ENCODE measurements around the gene KIF3B. TPM values are rescaled to one million over a fixed set of nuclear protein-coding genes. Genes with fewer than 3 reads are reported as not detected.

Gene KIF3B
- total RNA-seq, 1 experiment from 2014 or later: 20.0 TPM

GRCh38 chr20:32366380-32366779 lies 88.9 kb downstream of the KIF3B start:
- intact Hi-C loops (cut with micrococcal nuclease): no loop called here
- no peaks in the 10 kb centered on the region for H3K9me3 ChIP-seq (ENCODE audit: low read length)
- H3K9ac ChIP-seq (ENCODE audit: low read length): no peak overlapping the region
- H3K4me3 ChIP-seq (ENCODE audit: low read length): no peak overlapping the region
- no peak overlapping the region for H3K4me2 ChIP-seq (ENCODE audit: low read length)
- CTCF ChIA-PET: no interaction called here
- H3K27me3 ChIP-seq (ENCODE audit: low read length): no peaks in the 10 kb centered on the region
- no peak overlapping the region for H3K27ac ChIP-seq (ENCODE audit: low read length)
- no peaks in the 10 kb centered on the region for H3K9me2 ChIP-seq (replicated peaks; ENCODE audit: low read length)
- H4K20me1 ChIP-seq (ENCODE audit: low read length): peaks cover 74% of the 10 kb centered on the region
- peaks cover 100% of the 10 kb centered on the region for H3K79me2 ChIP-seq (ENCODE audit: low read length)
- H2AFZ ChIP-seq (ENCODE audit: low read length): no peak overlapping the region
- no peaks in the 10 kb centered on the region for H3K4me1 ChIP-seq (ENCODE audit: insufficient read depth, low read length)
- TF ChIP-seq EZH2phosphoT487 (IDR thresholded peaks at IDR 0.05; ENCODE audit: borderline replicate concordance, low read length) (no peak), EZH2 (IDR thresholded peaks at IDR 0.05; ENCODE audit: low read length, unreplicated experiment) (no peak)
- TF ChIP-seq, protein P1, sequence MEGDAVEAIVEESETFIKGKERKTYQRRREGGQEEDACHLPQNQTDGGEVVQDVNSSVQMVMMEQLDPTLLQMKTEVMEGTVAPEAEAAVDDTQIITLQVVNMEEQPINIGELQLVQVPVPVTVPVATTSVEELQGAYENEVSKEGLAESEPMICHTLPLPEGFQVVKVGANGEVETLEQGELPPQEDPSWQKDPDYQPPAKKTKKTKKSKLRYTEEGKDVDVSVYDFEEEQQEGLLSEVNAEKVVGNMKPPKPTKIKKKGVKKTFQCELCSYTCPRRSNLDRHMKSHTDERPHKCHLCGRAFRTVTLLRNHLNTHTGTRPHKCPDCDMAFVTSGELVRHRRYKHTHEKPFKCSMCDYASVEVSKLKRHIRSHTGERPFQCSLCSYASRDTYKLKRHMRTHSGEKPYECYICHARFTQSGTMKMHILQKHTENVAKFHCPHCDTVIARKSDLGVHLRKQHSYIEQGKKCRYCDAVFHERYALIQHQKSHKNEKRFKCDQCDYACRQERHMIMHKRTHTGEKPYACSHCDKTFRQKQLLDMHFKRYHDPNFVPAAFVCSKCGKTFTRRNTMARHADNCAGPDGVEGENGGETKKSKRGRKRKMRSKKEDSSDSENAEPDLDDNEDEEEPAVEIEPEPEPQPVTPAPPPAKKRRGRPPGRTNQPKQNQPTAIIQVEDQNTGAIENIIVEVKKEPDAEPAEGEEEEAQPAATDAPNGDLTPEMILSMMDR (conservative IDR thresholded peaks at IDR 0.05; ENCODE audit: low read depth, low read length): no peak
- H3F3A ChIP-seq (ENCODE audit: low read length, unreplicated experiment): no peaks in the 10 kb centered on the region
- no peak for ATAC-seq
- DNase-seq: no peak
- no TSS peak for BruUV-seq (replicated peaks)
- POLR2A ChIA-PET (ENCODE audit: unreplicated experiment): no interaction called here
- H3K36me3 ChIP-seq (ENCODE audit: low read depth, low read length): peaks cover 22% of the 10 kb centered on the region

GRCh38 chr20:32368323-32368722 lies 90.9 kb downstream of the KIF3B start:
- TF ChIP-seq, protein P1 (conservative IDR thresholded peaks at IDR 0.05; ENCODE audit: low read depth, low read length): no peak
- TF ChIP-seq EZH2phosphoT487 (IDR thresholded peaks at IDR 0.05; ENCODE audit: borderline replicate concordance, low read length): no peak
- TF ChIP-seq EZH2 (IDR thresholded peaks at IDR 0.05; ENCODE audit: low read length, unreplicated experiment): no peak
- no peaks in the 10 kb centered on the region for H3K4me1 ChIP-seq (ENCODE audit: insufficient read depth, low read length)
- ChIA-PET CTCF (no interaction called here), POLR2A (ENCODE audit: unreplicated experiment) (no interaction called here)
- no peaks in the 10 kb centered on the region for H3K27me3 ChIP-seq (ENCODE audit: low read length)
- peaks cover 28% of the 10 kb centered on the region for H3K36me3 ChIP-seq (ENCODE audit: low read depth, low read length)
- peaks cover 60% of the 10 kb centered on the region for H4K20me1 ChIP-seq (ENCODE audit: low read length)
- peaks cover 88% of the 10 kb centered on the region for H3K79me2 ChIP-seq (ENCODE audit: low read length)
- no peak overlapping the region for H3K9ac ChIP-seq (ENCODE audit: low read length)
- H2AFZ ChIP-seq (ENCODE audit: low read length): no peak overlapping the region
- no TSS peak for BruUV-seq (replicated peaks)
- no peak overlapping the region for H3K27ac ChIP-seq (ENCODE audit: low read length)
- H3K9me3 ChIP-seq (ENCODE audit: low read length): no peaks in the 10 kb centered on the region
- H3K9me2 ChIP-seq (replicated peaks; ENCODE audit: low read length): no peaks in the 10 kb centered on the region
- no peak for DNase-seq
- no peak overlapping the region for H3K4me3 ChIP-seq (ENCODE audit: low read length)
- no peak for ATAC-seq
- no peak overlapping the region for H3K4me2 ChIP-seq (ENCODE audit: low read length)
- intact Hi-C loops (cut with micrococcal nuclease): no loop called here
- H3F3A ChIP-seq (ENCODE audit: low read length, unreplicated experiment): no peaks in the 10 kb centered on the region

- H3K9me3 ChIP-seq (ENCODE audit: low read length): no peaks in the 10 kb centered on the region
- no peak overlapping the region for H3K4me3 ChIP-seq (ENCODE audit: low read length)
Measured at GRCh38 chr20:32368925-32369324, 91.5 kb downstream of the KIF3B start.

More at GRCh38 chr20:32368925-32369324, 91.5 kb downstream of the KIF3B start:
- ChIA-PET CTCF (no interaction called here), POLR2A (ENCODE audit: unreplicated experiment) (interaction anchor here (0.6 kb wide), 1 partner anchor 26 kb away, joined by 9 read pairs; no protein-coding TSS in a partner anchor)
- Histone ChIP-seq H2AFZ (ENCODE audit: low read length) (no peak overlapping the region), H3K4me2 (ENCODE audit: low read length) (no peak overlapping the region), H3K9me2 (replicated peaks; ENCODE audit: low read length) (no peaks in the 10 kb centered on the region), H4K20me1 (ENCODE audit: low read length) (peaks cover 54% of the 10 kb centered on the region), H3K27me3 (ENCODE audit: low read length) (no peaks in the 10 kb centered on the region), H3K9ac (ENCODE audit: low read length) (no peak overlapping the region), H3K4me1 (ENCODE audit: insufficient read depth, low read length) (no peaks in the 10 kb centered on the region), H3K36me3 (ENCODE audit: low read depth, low read length) (peaks cover 30% of the 10 kb centered on the region), H3K79me2 (ENCODE audit: low read length) (peaks cover 84% of the 10 kb centered on the region), H3K27ac (ENCODE audit: low read length) (no peak overlapping the region), H3F3A (ENCODE audit: low read length, unreplicated experiment) (no peaks in the 10 kb centered on the region)
- ATAC-seq: no peak
- no peak for DNase-seq
- BruUV-seq (replicated peaks): no TSS peak
- intact Hi-C loops (cut with micrococcal nuclease): no loop called here
- TF ChIP-seq, protein P1 (conservative IDR thresholded peaks at IDR 0.05; ENCODE audit: low read depth, low read length): no peak
- TF ChIP-seq EZH2 (IDR thresholded peaks at IDR 0.05; ENCODE audit: low read length, unreplicated experiment) (no peak), EZH2phosphoT487 (IDR thresholded peaks at IDR 0.05; ENCODE audit: borderline replicate concordance, low read length) (no peak)
